OCI-LY3 (cell line): ENCODE measurements around the gene CDC25A.

Experiments used
- CTCF ChIP-seq: fragments of 200-600, 300-600 bp; sonication (generic); IDR thresholded peaks from 2 replicates; pipeline ENCODE4 v1.5.1; 2014; ENCODE audit warnings: antibody characterized with exemption, low read length, low read depth
- EZH2phosphoT487 ChIP-seq: fragments of 200-600 bp; shearing (Covaris generic); IDR thresholded peaks from 2 replicates; pipeline ENCODE4 v1.6.1; 2018; ENCODE audit warnings: antibody characterized with exemption, mixed run types, low read depth

- TF ChIP-seq CTCF (no peak), EZH2phosphoT487 (no peak)
Measured at GRCh38 chr3:48187301-48187578, 977 bp downstream of the CDC25A start.
